GM12874 (cell line): ENCODE results near the gene TDRD12.
A peak's percentile ranks its signal among the peaks of the same experiment; 100 is the strongest.

Experiments used
- TF ChIP-seq, protein P1 (sequence below): IDR thresholded peaks from 2 replicates; pipeline ENCODE4 v1.5.1; 2011; ENCODE audit warnings: low read depth, mild to moderate bottlenecking, control low read depth, low read length, moderate library complexity; ENCODE audit not compliant: insufficient read depth

TDRD12 gene

DNA sequence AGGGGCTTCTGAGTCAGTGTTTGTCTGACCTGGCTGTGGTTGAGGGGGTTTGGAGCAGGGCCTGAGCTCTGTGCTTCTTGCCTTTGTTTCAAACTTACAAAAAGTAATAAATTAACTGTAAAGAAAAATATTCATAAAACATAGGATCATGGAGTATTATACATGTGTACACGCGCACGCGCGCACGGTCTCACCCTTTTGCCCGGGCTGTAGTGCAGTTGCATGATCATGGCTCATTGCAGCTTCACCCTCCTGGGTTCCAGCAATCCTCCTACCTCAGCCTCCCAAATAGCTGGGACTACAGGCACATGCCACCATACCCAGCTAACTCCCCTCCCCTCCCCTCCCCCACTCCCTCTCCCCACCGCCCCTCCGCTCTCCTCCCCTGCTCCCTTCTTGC is 23.5 kb downstream of the TDRD12 start:
- TF ChIP-seq, protein P1, sequence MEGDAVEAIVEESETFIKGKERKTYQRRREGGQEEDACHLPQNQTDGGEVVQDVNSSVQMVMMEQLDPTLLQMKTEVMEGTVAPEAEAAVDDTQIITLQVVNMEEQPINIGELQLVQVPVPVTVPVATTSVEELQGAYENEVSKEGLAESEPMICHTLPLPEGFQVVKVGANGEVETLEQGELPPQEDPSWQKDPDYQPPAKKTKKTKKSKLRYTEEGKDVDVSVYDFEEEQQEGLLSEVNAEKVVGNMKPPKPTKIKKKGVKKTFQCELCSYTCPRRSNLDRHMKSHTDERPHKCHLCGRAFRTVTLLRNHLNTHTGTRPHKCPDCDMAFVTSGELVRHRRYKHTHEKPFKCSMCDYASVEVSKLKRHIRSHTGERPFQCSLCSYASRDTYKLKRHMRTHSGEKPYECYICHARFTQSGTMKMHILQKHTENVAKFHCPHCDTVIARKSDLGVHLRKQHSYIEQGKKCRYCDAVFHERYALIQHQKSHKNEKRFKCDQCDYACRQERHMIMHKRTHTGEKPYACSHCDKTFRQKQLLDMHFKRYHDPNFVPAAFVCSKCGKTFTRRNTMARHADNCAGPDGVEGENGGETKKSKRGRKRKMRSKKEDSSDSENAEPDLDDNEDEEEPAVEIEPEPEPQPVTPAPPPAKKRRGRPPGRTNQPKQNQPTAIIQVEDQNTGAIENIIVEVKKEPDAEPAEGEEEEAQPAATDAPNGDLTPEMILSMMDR: no peak

DNA sequence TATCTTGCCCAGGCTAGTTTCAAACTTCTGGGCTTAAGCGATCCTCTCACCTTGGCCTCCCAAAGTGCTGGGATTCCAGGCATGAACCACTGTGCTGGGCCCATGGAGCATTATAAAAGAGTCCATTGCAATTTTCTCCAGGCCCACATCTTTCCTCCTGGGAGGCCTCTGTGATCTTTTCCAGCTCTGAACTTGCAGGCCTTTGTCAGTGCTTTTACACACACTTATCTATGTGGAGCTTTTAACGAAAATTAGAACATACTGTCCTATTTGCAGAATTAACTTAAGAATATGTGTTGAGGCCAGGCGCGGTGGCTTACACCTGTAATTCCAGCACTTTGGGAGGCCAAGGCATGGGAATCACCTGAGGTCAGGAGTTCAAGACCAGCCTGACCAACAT is 23.9 kb downstream of the TDRD12 start:
- TF ChIP-seq, protein P1: no peak

DNA sequence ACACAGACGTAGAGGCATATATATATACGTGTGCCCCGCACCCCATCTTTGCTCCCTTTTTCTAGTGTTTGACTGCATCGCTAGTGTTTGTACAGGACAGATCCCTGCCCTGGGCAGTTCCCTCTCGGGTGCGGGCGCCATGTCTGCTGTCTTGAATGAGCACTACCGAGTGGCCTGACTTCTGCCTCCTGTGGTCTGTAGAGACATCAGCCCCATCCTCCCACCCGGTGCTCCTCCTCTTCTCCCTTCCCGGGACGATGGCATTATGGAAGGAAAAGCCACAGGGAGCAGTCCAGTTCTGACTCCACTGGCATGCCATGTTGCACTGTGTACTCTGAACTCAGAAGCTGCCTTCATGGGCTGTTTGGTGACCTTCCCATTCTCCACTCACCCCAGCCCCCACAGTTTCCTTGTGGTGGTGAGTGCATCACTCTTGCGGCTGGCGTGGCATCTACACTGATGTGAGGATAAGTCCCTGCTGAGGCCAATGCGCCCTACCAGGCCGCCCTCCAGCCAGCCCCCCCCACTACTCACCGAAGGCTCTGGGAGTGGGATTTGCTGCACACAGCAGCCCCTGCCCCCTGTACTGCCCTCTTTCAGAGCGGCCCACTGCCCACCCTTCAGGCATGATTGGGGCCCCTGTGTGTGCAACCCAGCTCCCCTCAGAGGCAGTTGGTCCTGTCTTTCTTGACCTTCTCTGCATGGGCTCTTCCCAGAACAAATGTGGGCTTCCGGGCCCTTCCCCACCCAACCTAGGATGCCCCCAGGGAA is 25.2 kb downstream of the TDRD12 start:
- TF ChIP-seq, protein P1: no peak

- TF ChIP-seq, protein P1: peak; percentile 38; the same call in 1 of the 2 replicates
Measured at GRCh38 chr19:32748497-32748896, 28.9 kb downstream of the TDRD12 start.

GRCh38 chr19:32748948-32749347 is 29.4 kb downstream of the TDRD12 start:
- TF ChIP-seq, protein P1: no peak

GRCh38 chr19:32749361-32749760 is 29.8 kb downstream of the TDRD12 start:
- TF ChIP-seq, protein P1: no peak

GRCh38 chr19:32750441-32751055 is 31.0 kb downstream of the TDRD12 start:
- TF ChIP-seq, protein P1: no peak
